Neural progenitor cell (in vitro differentiated cells): ENCODE results near the gene BMPER. TPM values are rescaled to one million over a fixed set of nuclear protein-coding genes. Genes with fewer than 3 reads are reported as not detected.

ENCODE experiments used
- DNase-seq: peaks from one replicate; pipeline ENCODE4 v3.0.0-alpha.2; 2016; ENCODE audit warnings: low spot score
- H2AFZ ChIP-seq: fragments of 200-600 bp; sonication (generic); replicated peaks from 2 replicates; pipeline ENCODE4 v1.6.1; 2016; ENCODE audit warnings: antibody characterized with exemption
- H3F3A ChIP-seq: fragments of 200-600 bp; sonication (generic); 2 replicates; pipeline ENCODE4 v1.6.1; 2016; ENCODE audit warnings: antibody characterized with exemption, low read depth
- H3K27ac ChIP-seq: fragments of 200-600 bp; sonication (generic); 2 replicates; pipeline ENCODE4 v1.5.1; 2016; ENCODE audit warnings: mild to moderate bottlenecking
- H3K27me3 ChIP-seq: fragments of 200-600 bp; sonication (generic); 2 replicates; pipeline ENCODE4 v1.6.1; 2016; ENCODE audit warnings: mild to moderate bottlenecking, moderate library complexity
- H3K36me3 ChIP-seq: fragments of 200-600 bp; sonication (generic); 2 replicates; pipeline ENCODE4 v1.5.1; 2016
- H3K4me1 ChIP-seq: fragments of 200-600 bp; sonication (generic); 2 replicates; pipeline ENCODE4 v1.6.1; 2016; ENCODE audit warnings: mixed run types
- H3K4me2 ChIP-seq: fragments of 200-600 bp; sonication (generic); 2 replicates; pipeline ENCODE4 v1.6.1; 2016
- H3K4me3 ChIP-seq: fragments of 200-600 bp; sonication (generic); 2 replicates; pipeline ENCODE4 v1.5.1; 2016
- H3K79me2 ChIP-seq: fragments of 200-600 bp; sonication (generic); 2 replicates; pipeline ENCODE4 v1.6.1; 2016; ENCODE audit warnings: low read depth
- H3K9ac ChIP-seq: fragments of 200-600 bp; sonication (generic); 2 replicates; pipeline ENCODE4 v1.6.1; 2016
- H3K9me3 ChIP-seq: fragments of 200-600 bp; sonication (generic); 2 replicates; pipeline ENCODE4 v1.5.1; 2016; ENCODE audit warnings: low read depth
- H4K20me1 ChIP-seq: fragments of 200-600 bp; sonication (generic); 2 replicates; pipeline ENCODE4 v1.6.1; 2016; ENCODE audit warnings: low read depth
- H3K27ac Mint-ChIP-seq: 3 replicates; pipeline ENCODE4 v1.8.0; 2021; ENCODE audit warnings: mixed read lengths
- H3K27me3 Mint-ChIP-seq: 2 replicates; pipeline ENCODE4 v1.8.0; 2022; ENCODE audit warnings: low read depth, mild to moderate bottlenecking, inconsistent platforms, moderate library complexity, mixed read lengths; ENCODE audit not compliant: insufficient read depth
- H3K36me3 Mint-ChIP-seq: 3 replicates; pipeline ENCODE4 v1.8.0; 2021; ENCODE audit warnings: mixed read lengths
- H3K4me1 Mint-ChIP-seq: 3 replicates; pipeline ENCODE4 v1.8.0; 2021; ENCODE audit warnings: mixed read lengths
- H3K4me3 Mint-ChIP-seq: 3 replicates; pipeline ENCODE4 v1.8.0; 2021; ENCODE audit warnings: mild to moderate bottlenecking, moderate library complexity, mixed read lengths
- H3K9me3 Mint-ChIP-seq: 3 replicates; pipeline ENCODE4 v1.8.0; 2020; ENCODE audit warnings: mixed read lengths
- CTCF ChIP-seq: fragments of 200-600 bp; sonication (generic); IDR thresholded peaks from 2 replicates; pipeline ENCODE4 v1.5.1; 2017; ENCODE audit warnings: antibody characterized with exemption, mild to moderate bottlenecking
- EZH2 ChIP-seq: fragments of 200-600 bp; sonication (generic); IDR thresholded peaks from 2 replicates; pipeline ENCODE4 v1.6.1; 2017; ENCODE audit warnings: antibody characterized with exemption, mild to moderate bottlenecking, moderate library complexity
- EZH2phosphoT487 ChIP-seq: fragments of 200-600 bp; sonication (generic); IDR thresholded peaks from 2 replicates; pipeline ENCODE4 v1.6.1; 2017; ENCODE audit warnings: antibody characterized with exemption
- total RNA-seq: library from RNA; depleted of rRNA; stranded (reverse); fragments of >200 nt; gene quantifications from 2 replicates; pipeline ENCODE4 v1.2.3, GENCODE V29; 2015; ENCODE audit warnings: low replicate concordance

Gene BMPER
- total RNA-seq, 1 donor from 2014 or later: 1.2 TPM

- no peaks in the 10 kb centered on the region for H3K27me3 ChIP-seq
- no peak overlapping the region for H3K4me2 ChIP-seq
- no peak overlapping the region for H3K27ac Mint-ChIP-seq
- H3K9me3 Mint-ChIP-seq: no peaks in the 10 kb centered on the region
- no peak for DNase-seq
- no peaks in the 10 kb centered on the region for H3K79me2 ChIP-seq
- no peaks in the 10 kb centered on the region for H4K20me1 ChIP-seq
- H3F3A ChIP-seq: no peaks in the 10 kb centered on the region
- peaks cover 6% of the 10 kb centered on the region for H3K27me3 Mint-ChIP-seq
- no peak overlapping the region for H3K4me3 ChIP-seq
- no peak overlapping the region for H2AFZ ChIP-seq
- H3K4me1 Mint-ChIP-seq: no peaks in the 10 kb centered on the region
- no peaks in the 10 kb centered on the region for H3K4me1 ChIP-seq
- H3K36me3 ChIP-seq: no peaks in the 10 kb centered on the region
- H3K27ac ChIP-seq: no peak overlapping the region
- no peak overlapping the region for H3K9ac ChIP-seq
- no peak for TF ChIP-seq EZH2
- TF ChIP-seq CTCF: no peak
- TF ChIP-seq EZH2phosphoT487: no peak
- no peaks in the 10 kb centered on the region for H3K9me3 ChIP-seq
- H3K36me3 Mint-ChIP-seq: no peaks in the 10 kb centered on the region
- no peak overlapping the region for H3K4me3 Mint-ChIP-seq
These were observed 173.5 kb downstream of the BMPER start for GRCh38 chr7:34078864-34079263.

- H3K27me3 Mint-ChIP-seq: peaks cover 4% of the 10 kb centered on the region
- no peaks in the 10 kb centered on the region for H3K9me3 Mint-ChIP-seq
- Histone ChIP-seq H3F3A (no peaks in the 10 kb centered on the region), H3K4me3 (no peak overlapping the region), H3K27ac (no peak overlapping the region), H3K27me3 (no peaks in the 10 kb centered on the region), H3K9me3 (no peaks in the 10 kb centered on the region), H3K4me2 (no peak overlapping the region), H3K36me3 (no peaks in the 10 kb centered on the region), H2AFZ (no peak overlapping the region), H3K79me2 (no peaks in the 10 kb centered on the region), H3K9ac (no peak overlapping the region), H4K20me1 (no peaks in the 10 kb centered on the region), H3K4me1 (no peaks in the 10 kb centered on the region)
- H3K36me3 Mint-ChIP-seq: no peaks in the 10 kb centered on the region
- no peak overlapping the region for H3K4me3 Mint-ChIP-seq
- no peak for TF ChIP-seq EZH2
- no peak for TF ChIP-seq EZH2phosphoT487
- TF ChIP-seq CTCF: no peak
- DNase-seq: no peak
- no peaks in the 10 kb centered on the region for H3K4me1 Mint-ChIP-seq
- H3K27ac Mint-ChIP-seq: no peak overlapping the region
These were observed 175.2 kb downstream of the BMPER start for GRCh38 chr7:34080513-34080912.

- Histone ChIP-seq H3F3A (no peaks in the 10 kb centered on the region), H3K4me1 (no peaks in the 10 kb centered on the region), H3K79me2 (no peaks in the 10 kb centered on the region), H3K4me2 (no peak overlapping the region), H3K36me3 (no peaks in the 10 kb centered on the region), H4K20me1 (no peaks in the 10 kb centered on the region), H3K9ac (no peak overlapping the region), H3K27ac (no peak overlapping the region), H3K27me3 (no peaks in the 10 kb centered on the region), H3K9me3 (no peaks in the 10 kb centered on the region), H2AFZ (no peak overlapping the region), H3K4me3 (no peak overlapping the region)
- Mint-ChIP-seq H3K36me3 (no peaks in the 10 kb centered on the region), H3K9me3 (no peaks in the 10 kb centered on the region), H3K4me1 (no peaks in the 10 kb centered on the region), H3K27ac (no peak overlapping the region), H3K27me3 (peaks cover 4% of the 10 kb centered on the region), H3K4me3 (no peak overlapping the region)
- no peak for TF ChIP-seq EZH2phosphoT487
- no peak for TF ChIP-seq CTCF
- no peak for TF ChIP-seq EZH2
- DNase-seq: no peak
These were observed 176.6 kb downstream of the BMPER start for GRCh38 chr7:34081935-34082334.

- Mint-ChIP-seq H3K4me3 (no peak overlapping the region), H3K9me3 (no peaks in the 10 kb centered on the region), H3K36me3 (no peaks in the 10 kb centered on the region), H3K27me3 (peaks cover 6% of the 10 kb centered on the region), H3K27ac (no peak overlapping the region), H3K4me1 (peaks cover 2% of the 10 kb centered on the region)
- H3F3A ChIP-seq: no peaks in the 10 kb centered on the region
- no peaks in the 10 kb centered on the region for H4K20me1 ChIP-seq
- H3K9ac ChIP-seq: no peak overlapping the region
- no peaks in the 10 kb centered on the region for H3K9me3 ChIP-seq
- no peak overlapping the region for H3K4me3 ChIP-seq
- H3K4me2 ChIP-seq: no peak overlapping the region
- no peaks in the 10 kb centered on the region for H3K27me3 ChIP-seq
- TF ChIP-seq EZH2 (no peak), CTCF (no peak), EZH2phosphoT487 (no peak)
- H3K4me1 ChIP-seq: no peaks in the 10 kb centered on the region
- no peak for DNase-seq
- no peaks in the 10 kb centered on the region for H3K79me2 ChIP-seq
- no peak overlapping the region for H2AFZ ChIP-seq
- H3K27ac ChIP-seq: no peak overlapping the region
- no peaks in the 10 kb centered on the region for H3K36me3 ChIP-seq
These were observed 178.1 kb downstream of the BMPER start for GRCh38 chr7:34083440-34083839.
